Type B pancreatic cell (in vitro differentiated cells): ENCODE data around the gene IPO13. TPM values are rescaled to one million over a fixed set of nuclear protein-coding genes. Genes with fewer than 3 reads are reported as not detected.

Experiments used
- DNase-seq: peaks from one replicate; pipeline ENCODE4 v3.0.0; 2021; ENCODE audit warnings: mixed read lengths; ENCODE audit not compliant: unreplicated experiment; ENCODE audit errors: extremely low spot score
- H3K27ac Mint-ChIP-seq: 2 replicates; pipeline ENCODE4 v1.8.0; 2021; ENCODE audit warnings: mild to moderate bottlenecking, mixed read lengths
- H3K27me3 Mint-ChIP-seq: 2 replicates; pipeline ENCODE4 v1.8.0; 2021; ENCODE audit warnings: mixed read lengths
- H3K36me3 Mint-ChIP-seq: 2 replicates; pipeline ENCODE4 v1.8.0; 2021; ENCODE audit warnings: mixed read lengths
- H3K4me1 Mint-ChIP-seq: one replicate; pipeline ENCODE4 v1.8.0; 2021; ENCODE audit warnings: mixed read lengths; ENCODE audit not compliant: unreplicated experiment
- H3K4me3 Mint-ChIP-seq: 2 replicates; pipeline ENCODE4 v1.8.0; 2021; ENCODE audit warnings: mild to moderate bottlenecking, mixed read lengths
- H3K9me3 Mint-ChIP-seq: 2 replicates; pipeline ENCODE4 v1.8.0; 2021; ENCODE audit warnings: mixed read lengths
- total RNA-seq: library from RNA; stranded (reverse); gene quantifications from 2 replicates; pipeline ENCODE4 v1.2.1, GENCODE V29; 2021; ENCODE audit warnings: low replicate concordance
- TF ChIP-seq, protein P1 (sequence below): fragments of 200-600 bp; sonication (generic); conservative IDR thresholded peaks from 2 replicates; pipeline ENCODE4 v1.5.0; 2021; ENCODE audit warnings: antibody characterized with exemption, mild to moderate bottlenecking

IPO13 gene
- total RNA-seq, 1 donor from 2014 or later = 39.4 TPM

DNA sequence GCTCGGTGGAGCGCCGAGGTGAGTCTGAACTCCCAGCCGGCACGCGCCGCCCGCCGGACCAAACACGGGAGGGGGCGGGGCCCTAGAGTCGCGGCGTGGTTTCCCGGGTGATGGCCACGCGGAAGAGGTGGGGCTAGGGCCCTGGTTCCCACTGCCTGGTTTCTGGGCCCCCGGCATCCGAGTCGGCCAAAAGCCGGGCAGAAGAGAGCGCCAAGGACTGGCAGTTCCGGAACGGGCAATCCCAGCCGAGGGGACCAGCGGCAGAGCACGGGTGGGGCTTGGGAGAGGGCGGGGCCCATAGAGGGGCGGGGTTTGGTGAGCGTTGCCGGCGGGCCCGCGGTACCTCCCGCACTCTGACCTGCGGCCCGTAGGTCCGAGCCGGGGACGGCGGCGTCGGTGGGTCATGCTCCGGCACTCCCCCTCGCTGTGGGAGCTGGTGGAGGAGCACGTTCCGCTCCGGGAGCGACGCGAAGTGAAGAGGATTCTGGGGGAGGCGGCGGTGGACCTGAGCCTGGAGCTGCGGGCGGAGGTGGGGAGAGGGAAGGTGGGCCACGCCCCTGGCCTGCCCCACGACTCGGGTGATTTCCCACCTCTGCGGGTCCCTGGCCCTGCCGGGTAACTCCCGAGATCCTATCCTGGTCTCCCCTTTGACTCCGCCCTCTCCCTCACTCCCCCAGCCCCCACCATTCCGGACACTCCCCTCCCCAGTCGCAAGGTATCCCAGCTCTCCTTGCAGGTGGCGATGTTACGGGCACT lies 44.9 kb downstream of the IPO13 start, which contains the start of gene CCDC24:
Gene CCDC24 (plus strand): TSS at position 124 of the 756 bp plus-strand sequence. CDS start 280 bp downstream, at position 404.
- H3K27me3 Mint-ChIP-seq = no peaks in the 10 kb centered on the region
- peak within 1 kb of the TSS; percentile 91 for H3K4me3 Mint-ChIP-seq

DNA sequence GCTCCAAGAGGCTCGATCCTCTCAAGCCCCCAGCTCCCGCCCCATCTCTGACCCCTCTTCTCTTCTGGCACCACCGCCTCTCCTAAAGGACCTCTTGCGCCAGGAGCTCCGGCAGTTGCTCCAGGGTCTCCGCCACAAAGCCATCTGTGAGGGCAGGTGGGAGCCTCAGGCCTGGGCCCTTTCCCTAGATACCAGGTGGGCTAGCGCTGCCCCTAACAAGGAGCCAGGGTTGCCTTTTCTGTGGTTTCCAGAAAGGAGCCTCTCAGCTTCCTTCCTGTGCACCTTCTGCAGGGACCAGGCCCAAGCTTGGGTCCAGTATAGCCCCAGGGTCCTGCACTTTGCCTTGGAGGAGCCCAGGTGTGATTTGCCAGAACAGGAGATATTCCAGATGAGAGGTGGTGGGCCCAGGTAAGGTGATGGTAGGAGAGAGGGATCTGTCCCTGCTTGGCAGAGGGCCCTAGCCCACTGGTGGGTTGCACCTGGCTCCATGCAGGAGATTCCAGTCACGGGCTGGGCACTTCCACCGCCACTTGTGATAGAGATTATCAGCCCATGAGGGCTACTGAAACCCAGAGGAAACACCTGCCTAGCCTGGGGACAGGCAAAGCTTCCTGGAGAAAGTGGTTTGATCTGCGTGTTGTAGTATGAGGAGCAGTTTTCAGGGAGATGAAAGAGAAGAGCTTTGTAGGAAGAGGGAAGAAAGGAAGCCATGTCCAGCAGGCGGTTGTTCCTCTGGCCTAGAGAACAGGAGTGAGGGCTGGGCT lies 45.7 kb downstream of the IPO13 start:
- H3K4me3 Mint-ChIP-seq = peak overlapping the region; percentile 91
- DNase-seq = no peak
- TF ChIP-seq, protein P1, sequence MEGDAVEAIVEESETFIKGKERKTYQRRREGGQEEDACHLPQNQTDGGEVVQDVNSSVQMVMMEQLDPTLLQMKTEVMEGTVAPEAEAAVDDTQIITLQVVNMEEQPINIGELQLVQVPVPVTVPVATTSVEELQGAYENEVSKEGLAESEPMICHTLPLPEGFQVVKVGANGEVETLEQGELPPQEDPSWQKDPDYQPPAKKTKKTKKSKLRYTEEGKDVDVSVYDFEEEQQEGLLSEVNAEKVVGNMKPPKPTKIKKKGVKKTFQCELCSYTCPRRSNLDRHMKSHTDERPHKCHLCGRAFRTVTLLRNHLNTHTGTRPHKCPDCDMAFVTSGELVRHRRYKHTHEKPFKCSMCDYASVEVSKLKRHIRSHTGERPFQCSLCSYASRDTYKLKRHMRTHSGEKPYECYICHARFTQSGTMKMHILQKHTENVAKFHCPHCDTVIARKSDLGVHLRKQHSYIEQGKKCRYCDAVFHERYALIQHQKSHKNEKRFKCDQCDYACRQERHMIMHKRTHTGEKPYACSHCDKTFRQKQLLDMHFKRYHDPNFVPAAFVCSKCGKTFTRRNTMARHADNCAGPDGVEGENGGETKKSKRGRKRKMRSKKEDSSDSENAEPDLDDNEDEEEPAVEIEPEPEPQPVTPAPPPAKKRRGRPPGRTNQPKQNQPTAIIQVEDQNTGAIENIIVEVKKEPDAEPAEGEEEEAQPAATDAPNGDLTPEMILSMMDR = no peak
- no peaks in the 10 kb centered on the region for H3K36me3 Mint-ChIP-seq
- peak overlapping the region; percentile 28 for H3K27ac Mint-ChIP-seq
- no peaks in the 10 kb centered on the region for H3K9me3 Mint-ChIP-seq
- no peaks in the 10 kb centered on the region for H3K27me3 Mint-ChIP-seq
- H3K4me1 Mint-ChIP-seq = peaks cover 5% of the 10 kb centered on the region

More for the DNA sequence above, 44.9 kb downstream of the IPO13 start, which contains the start of gene CCDC24:
- H3K36me3 Mint-ChIP-seq = no peaks in the 10 kb centered on the region
- H3K9me3 Mint-ChIP-seq = no peaks in the 10 kb centered on the region
- H3K27ac Mint-ChIP-seq = peak within 1 kb of the TSS; percentile 28
- TF ChIP-seq, protein P1 = no peak
- DNase-seq = peak; percentile 83
- peaks cover 6% of the 10 kb centered on the region for H3K4me1 Mint-ChIP-seq

DNA sequence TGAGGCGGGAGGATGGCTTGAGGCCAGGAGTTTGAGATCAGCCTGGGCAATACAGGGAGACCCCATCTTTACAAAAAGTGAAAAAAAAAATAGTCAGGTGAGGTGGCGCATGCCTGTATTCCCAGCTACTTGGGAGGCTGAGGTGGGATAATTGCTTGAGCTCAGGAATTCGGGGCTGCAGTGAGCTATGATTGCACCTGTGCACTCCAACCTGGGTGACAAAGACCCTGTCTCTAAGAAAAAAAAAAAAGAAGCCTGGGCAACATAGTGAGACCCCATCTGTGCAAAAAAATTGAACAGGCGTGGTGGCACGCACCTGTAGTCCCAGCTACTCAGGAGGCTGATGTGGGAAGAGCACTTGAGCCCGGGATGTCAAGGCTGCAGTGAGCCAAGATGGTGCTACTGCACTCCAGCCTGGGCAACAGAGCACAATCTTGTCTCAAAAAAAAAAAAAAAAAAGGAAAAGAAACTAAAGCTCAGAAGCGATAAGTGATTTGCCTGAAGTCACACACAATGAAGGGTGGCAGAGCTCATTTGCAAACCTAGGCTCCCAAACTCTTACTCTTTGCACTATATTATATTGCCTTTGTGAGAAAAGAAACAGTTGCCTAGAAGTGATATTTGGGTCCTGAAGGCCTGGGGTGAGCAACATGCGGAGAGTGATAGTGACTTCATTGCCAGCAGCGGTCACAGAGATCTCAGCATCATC lies 46.6 kb downstream of the IPO13 start:
- H3K4me1 Mint-ChIP-seq = peaks cover 5% of the 10 kb centered on the region
- peak overlapping the region; percentile 9 for H3K4me3 Mint-ChIP-seq
- DNase-seq = no peak

DNA sequence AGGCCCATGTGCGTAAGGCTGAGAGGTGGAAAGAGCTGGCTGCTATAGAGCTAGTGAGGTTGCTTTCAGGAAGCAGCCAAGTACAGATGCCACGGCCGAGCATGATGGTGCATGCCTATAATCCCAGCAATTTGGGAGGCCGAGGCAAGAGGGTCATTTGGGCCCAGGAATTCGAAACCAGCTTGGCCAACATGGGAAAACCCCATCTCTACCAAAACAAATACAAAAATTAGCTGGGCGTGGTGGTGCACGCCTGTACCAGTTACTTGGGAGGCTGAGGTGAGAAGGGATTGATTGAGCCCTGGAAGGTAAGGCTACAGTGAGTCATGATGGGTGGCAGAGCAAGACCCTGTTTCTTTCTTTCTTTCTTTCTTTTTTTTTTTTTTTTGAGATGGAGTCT lies 47.3 kb downstream of the IPO13 start:
- H3K9me3 Mint-ChIP-seq = no peaks in the 10 kb centered on the region
- H3K27ac Mint-ChIP-seq = no peak overlapping the region
- TF ChIP-seq, protein P1 = no peak
- no peaks in the 10 kb centered on the region for H3K27me3 Mint-ChIP-seq
- DNase-seq = no peak
- no peaks in the 10 kb centered on the region for H3K36me3 Mint-ChIP-seq
- peak overlapping the region; percentile 9 for H3K4me3 Mint-ChIP-seq
- H3K4me1 Mint-ChIP-seq = peaks cover 5% of the 10 kb centered on the region

More for the DNA sequence above, 46.6 kb downstream of the IPO13 start:
- no peaks in the 10 kb centered on the region for H3K27me3 Mint-ChIP-seq
- H3K9me3 Mint-ChIP-seq = no peaks in the 10 kb centered on the region
- TF ChIP-seq, protein P1 = no peak
- peak overlapping the region; percentile 28 for H3K27ac Mint-ChIP-seq
- no peaks in the 10 kb centered on the region for H3K36me3 Mint-ChIP-seq
